Naive thymus-derived CD8-positive, alpha-beta T cell (primary cell): Measurements from ENCODE around the gene NDNF. TPM values are rescaled to one million over a fixed set of nuclear protein-coding genes. Genes with fewer than 3 reads are reported as not detected.

Experiments used
- ATAC-seq, 2 donors: fragments of 150-1000 bp; cut with Tn5 transposase in 1 of 2; sonication (Bioruptor Pico), chemical (Tn5 transposase) in 1 of 2; 1 replicate in 1 of 2; 2 replicates in 1 of 2; pipeline ENCODE4 v1.10.0; 2021; ENCODE audit warnings: mild to moderate bottlenecking in 2 of 2, moderate library complexity in 2 of 2
- POLR2A ChIA-PET: fragments of 350-600 bp; sonication (Branson Sonifier 250); formaldehyde crosslinking; loops from one replicate; lab custom pipeline; 2021; ENCODE audit warnings: antibody characterized with exemption; lab: Charles Lee
- DNase-seq, 10 donors: peaks; one replicate each; pipeline versions ENCODE4 v3.0.0 to v3.0.0-alpha.2; 2020 to 2022
- H3K27ac Mint-ChIP-seq, 10 donors: one replicate each; pipeline ENCODE4 v1.8.0; 2020 to 2022; ENCODE audit warnings: mild to moderate bottlenecking in 10 of 10, mixed read lengths in 10 of 10, moderate library complexity in 4 of 10, inconsistent platforms in 1 of 10
- H3K27me3 Mint-ChIP-seq, 5 donors: one replicate each; pipeline ENCODE4 v1.8.0; 2021 to 2022; ENCODE audit warnings: mixed read lengths in 5 of 5
- H3K36me3 Mint-ChIP-seq, 3 donors: one replicate each; pipeline ENCODE4 v1.8.0; 2020 to 2022; ENCODE audit warnings: mixed read lengths in 3 of 3, mild to moderate bottlenecking in 2 of 3, inconsistent platforms in 1 of 3
- H3K4me1 Mint-ChIP-seq, 4 donors: one replicate each; pipeline ENCODE4 v1.8.0; 2021 to 2022; ENCODE audit warnings: mixed read lengths in 4 of 4
- H3K4me3 Mint-ChIP-seq, 10 donors: one replicate each; pipeline ENCODE4 v1.8.0; 2020 to 2022; ENCODE audit warnings: mild to moderate bottlenecking in 10 of 10, mixed read lengths in 10 of 10, moderate library complexity in 6 of 10, inconsistent platforms in 1 of 10
- H3K9me3 Mint-ChIP-seq, 9 donors: one replicate each; pipeline ENCODE4 v1.8.0; 2020 to 2022; ENCODE audit warnings: mixed read lengths in 9 of 9, mild to moderate bottlenecking in 3 of 9, inconsistent platforms in 1 of 9, moderate library complexity in 1 of 9
- polyA plus RNA-seq, 3 donors: library from polyadenylated mRNA; unstranded; fragments of 300-500 nt; fragmentation: Illumina TruSeq; gene quantifications; one replicate each; pipeline ENCODE4 v1.2.3, GENCODE V29; 2021
- total RNA-seq, 8 experiments: library from RNA in 2 of 8; stranded (reverse) in 2 of 8; gene quantifications; one replicate each; pipeline ENCODE4 v1.2.3 and lab custom pipeline; 2021 to 2026

Gene NDNF
- total RNA-seq (not detected), polyA plus RNA-seq (not detected), total RNA-seq (lab: John Stamatoyannopoulos, UW) (0 to 0.67 (median 0.07) reads per million in 6 experiments)

GRCh38 chr4:121072224-121073003, at the start of gene NDNF:
Gene NDNF, minus strand, starts transcription at chr4:121072535. Its CDS starts 26,698 bp downstream, at chr4:121045837.
- H3K4me1 Mint-ChIP-seq: peaks cover 15 to 31% (median 23%) of the 10 kb centered on the region in 4 donors
- H3K9me3 Mint-ChIP-seq: peaks cover 0 to 2% (median 0%) of the 10 kb centered on the region in 9 donors
- peak within 1 kb of the TSS in 6 of 10 donors; percentile 40 to 83 (median 64) for H3K27ac Mint-ChIP-seq
- peak in 9 of 10 donors; percentile 11 to 69 (median 46) for DNase-seq
- H3K4me3 Mint-ChIP-seq: peak within 1 kb of the TSS; percentile 83 to 94 (median 89)
- POLR2A ChIA-PET: interaction anchor here (0.6 to 0.7 kb wide), 2 partner anchors 120 to 367 kb away, joined by 3 read pairs; no protein-coding TSS in a partner anchor
- no peaks in the 10 kb centered on the region for H3K36me3 Mint-ChIP-seq
- peak; percentile 66 to 67 for ATAC-seq
- peaks cover 6 to 66% (median 29%) of the 10 kb centered on the region in 5 donors for H3K27me3 Mint-ChIP-seq

DNA sequence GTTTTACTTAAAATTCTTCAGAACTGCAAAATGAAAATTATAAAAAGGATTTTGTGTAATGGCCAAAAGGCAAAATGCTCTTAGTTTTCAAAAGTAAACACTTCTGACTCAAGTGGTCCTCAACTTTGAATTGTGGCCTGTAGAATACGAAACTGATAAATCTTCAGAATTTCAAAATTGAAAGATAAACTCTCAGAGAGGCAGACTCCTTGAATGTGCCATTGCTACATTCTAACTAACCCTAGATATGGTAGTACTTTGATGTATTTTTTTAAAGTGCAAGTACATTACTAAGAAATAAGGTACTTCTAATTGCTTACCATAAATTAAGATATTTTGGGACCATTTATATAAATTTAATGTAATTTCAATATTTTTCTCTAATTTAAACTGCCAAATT, 47.4 kb upstream of the NDNF start:
- Mint-ChIP-seq H3K9me3 (no peaks in the 10 kb centered on the region), H3K4me1 (peaks cover 4 to 24% (median 15%) of the 10 kb centered on the region in 4 donors), H3K4me3 (no peak overlapping the region), H3K27me3 (no peaks in the 10 kb centered on the region), H3K27ac (no peak overlapping the region), H3K36me3 (no peaks in the 10 kb centered on the region)
- DNase-seq (no peak), ATAC-seq (no peak)
- POLR2A ChIA-PET: no interaction called here

DNA sequence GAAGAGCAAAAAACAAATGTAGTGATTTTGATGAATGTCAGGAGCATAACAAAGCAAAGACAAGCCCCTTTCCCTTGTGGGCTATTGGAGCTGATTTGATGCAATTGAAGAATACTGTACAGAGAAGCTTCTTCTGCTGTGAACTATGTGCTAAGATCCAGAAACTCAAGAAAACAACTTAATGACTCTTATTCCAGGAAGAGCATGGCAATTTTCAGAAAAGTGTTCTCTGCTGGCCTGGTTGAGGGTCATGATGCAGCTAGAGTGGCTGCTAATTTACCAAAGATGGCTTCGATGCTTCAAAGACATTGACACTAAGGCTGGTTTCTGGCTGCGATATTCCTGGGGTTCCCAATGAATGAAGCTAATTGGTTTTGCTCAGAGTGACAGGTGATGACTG, 46.0 kb upstream of the NDNF start:
- Mint-ChIP-seq H3K27ac (peak overlapping the region in 3 of 10 donors; percentile 29 to 66 (median 65)), H3K27me3 (no peaks in the 10 kb centered on the region), H3K4me1 (peaks cover 7 to 24% (median 20%) of the 10 kb centered on the region in 4 donors), H3K36me3 (no peaks in the 10 kb centered on the region), H3K4me3 (peak overlapping the region in 1 of 10 donors; percentile 3), H3K9me3 (no peaks in the 10 kb centered on the region)
- ATAC-seq (no peak), DNase-seq (no peak)
- POLR2A ChIA-PET: no interaction called here

DNA sequence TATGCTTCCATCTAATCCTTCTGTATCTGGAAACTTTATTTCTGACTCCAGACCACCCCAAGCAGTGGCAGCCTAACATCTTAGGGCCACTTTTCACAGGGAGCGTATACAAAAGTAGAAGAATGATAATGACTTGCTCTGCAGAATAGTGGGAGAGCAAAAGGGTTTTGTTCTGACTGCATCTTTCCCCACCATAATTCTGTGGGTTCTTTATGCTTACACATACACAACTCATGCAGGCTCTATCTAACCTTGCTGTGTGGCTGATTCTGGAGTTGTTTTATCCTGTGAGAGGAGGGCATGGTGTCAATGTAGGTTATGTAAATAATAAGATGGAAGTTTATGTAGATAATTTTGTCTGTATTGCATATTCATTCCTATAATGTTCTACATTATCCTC, 42.4 kb upstream of the NDNF start:
- Mint-ChIP-seq H3K27me3 (no peaks in the 10 kb centered on the region), H3K27ac (no peak overlapping the region), H3K4me1 (peaks cover 8 to 24% (median 21%) of the 10 kb centered on the region in 4 donors), H3K4me3 (no peak overlapping the region), H3K36me3 (no peaks in the 10 kb centered on the region), H3K9me3 (no peaks in the 10 kb centered on the region)
- POLR2A ChIA-PET: no interaction called here
- ATAC-seq (no peak), DNase-seq (no peak)

DNA sequence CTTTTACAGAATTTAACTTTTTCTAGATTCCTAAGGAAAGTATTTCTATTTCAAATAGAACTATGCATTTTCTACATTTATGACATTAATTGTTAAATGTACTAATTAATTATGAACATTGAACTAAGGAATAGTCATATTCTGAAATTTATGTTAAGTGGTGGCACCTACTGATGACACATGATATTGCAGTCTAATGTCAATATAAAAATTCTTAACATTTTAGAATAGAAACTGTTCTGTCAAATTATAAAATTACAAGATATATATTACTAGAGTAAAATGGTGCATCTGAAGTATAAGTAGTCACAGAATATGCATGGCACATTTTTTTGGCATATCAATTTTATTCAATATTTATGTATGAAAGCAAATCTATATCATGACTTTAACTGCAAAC, 40.2 kb upstream of the NDNF start:
- Mint-ChIP-seq H3K27ac (no peak overlapping the region), H3K9me3 (no peaks in the 10 kb centered on the region)
- POLR2A ChIA-PET: no interaction called here

GRCh38 chr4:121108557-121108956, 36.2 kb upstream of the NDNF start:
- peaks cover 5 to 16% (median 11%) of the 10 kb centered on the region in 4 donors for H3K4me1 Mint-ChIP-seq
- POLR2A ChIA-PET: interaction anchor here (1.3 kb wide), 1 partner anchor 83 kb away, joined by 3 read pairs; no protein-coding TSS in a partner anchor
- no peak overlapping the region for H3K4me3 Mint-ChIP-seq
- no peaks in the 10 kb centered on the region for H3K36me3 Mint-ChIP-seq
- peaks cover 0 to 10% (median 0%) of the 10 kb centered on the region in 9 donors for H3K9me3 Mint-ChIP-seq
- peaks cover 0 to 2% (median 0%) of the 10 kb centered on the region in 5 donors for H3K27me3 Mint-ChIP-seq
- H3K27ac Mint-ChIP-seq: peak overlapping the region in 1 of 10 donors; percentile 41
- ATAC-seq (peak in 1 of 2 donors; percentile 25), DNase-seq (no peak)

More for the DNA sequence above, 40.2 kb upstream of the NDNF start:
- peaks cover 9 to 22% (median 15%) of the 10 kb centered on the region in 4 donors for H3K4me1 Mint-ChIP-seq
- no peaks in the 10 kb centered on the region for H3K27me3 Mint-ChIP-seq
- H3K4me3 Mint-ChIP-seq: no peak overlapping the region
- ATAC-seq (no peak), DNase-seq (peak in 1 of 10 donors; percentile 8)
- no peaks in the 10 kb centered on the region for H3K36me3 Mint-ChIP-seq

- Mint-ChIP-seq H3K36me3 (no peaks in the 10 kb centered on the region), H3K27ac (no peak overlapping the region), H3K4me1 (peaks cover 2 to 15% (median 11%) of the 10 kb centered on the region in 4 donors), H3K27me3 (peaks cover 0 to 2% (median 0%) of the 10 kb centered on the region in 5 donors), H3K9me3 (peaks cover 0 to 10% (median 0%) of the 10 kb centered on the region in 9 donors), H3K4me3 (no peak overlapping the region)
- DNase-seq (no peak), ATAC-seq (no peak)
- POLR2A ChIA-PET: interaction anchor here (1.3 kb wide), 1 partner anchor 85 kb away, joined by 3 read pairs; no protein-coding TSS in a partner anchor
Measured at GRCh38 chr4:121107507-121107906, 35.2 kb upstream of the NDNF start.

- POLR2A ChIA-PET: no interaction called here
- no peaks in the 10 kb centered on the region for H3K27me3 Mint-ChIP-seq
- no peak overlapping the region for H3K27ac Mint-ChIP-seq
- H3K9me3 Mint-ChIP-seq: peaks cover 0 to 3% (median 0%) of the 10 kb centered on the region in 9 donors
- DNase-seq (no peak), ATAC-seq (no peak)
- no peaks in the 10 kb centered on the region for H3K4me1 Mint-ChIP-seq
- no peak overlapping the region for H3K4me3 Mint-ChIP-seq
- H3K36me3 Mint-ChIP-seq: no peaks in the 10 kb centered on the region
Measured at GRCh38 chr4:121100093-121100775, 27.9 kb upstream of the NDNF start.

GRCh38 chr4:121098266-121098665, 25.9 kb upstream of the NDNF start:
- Mint-ChIP-seq H3K4me3 (no peak overlapping the region), H3K4me1 (no peaks in the 10 kb centered on the region), H3K9me3 (no peaks in the 10 kb centered on the region), H3K27me3 (no peaks in the 10 kb centered on the region), H3K27ac (peak overlapping the region in 2 of 10 donors; percentile 3 to 38), H3K36me3 (no peaks in the 10 kb centered on the region)
- DNase-seq: no peak
- POLR2A ChIA-PET: no interaction called here
- no peak for ATAC-seq

DNA sequence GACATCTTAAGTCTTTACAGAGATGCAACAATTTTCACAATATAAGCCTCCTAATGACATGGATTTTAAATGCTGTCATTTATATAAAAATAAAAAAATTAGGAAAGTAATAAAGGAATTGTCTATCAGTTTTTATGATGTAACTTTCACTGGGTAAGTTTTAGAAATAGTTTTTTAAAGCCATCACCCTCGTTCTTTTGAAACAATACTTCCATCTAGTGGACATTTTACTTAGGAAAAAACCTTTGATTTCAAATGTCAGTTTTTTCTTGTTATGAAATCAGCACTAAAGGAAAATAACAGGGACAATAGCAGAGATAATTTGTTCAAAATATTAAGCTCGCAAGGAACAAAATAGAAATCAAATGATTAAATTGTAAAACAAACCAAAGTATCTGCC, 24.3 kb upstream of the NDNF start:
- Mint-ChIP-seq H3K27me3 (no peaks in the 10 kb centered on the region), H3K4me1 (no peaks in the 10 kb centered on the region), H3K9me3 (no peaks in the 10 kb centered on the region), H3K27ac (no peak overlapping the region), H3K4me3 (no peak overlapping the region), H3K36me3 (no peaks in the 10 kb centered on the region)
- POLR2A ChIA-PET: no interaction called here
- no peak for ATAC-seq
- DNase-seq: peak in 3 of 10 donors; percentile 41 to 54 (median 51)

GRCh38 chr4:121096191-121096590, 23.9 kb upstream of the NDNF start:
- Mint-ChIP-seq H3K27me3 (no peaks in the 10 kb centered on the region), H3K9me3 (no peaks in the 10 kb centered on the region), H3K36me3 (no peaks in the 10 kb centered on the region), H3K4me3 (no peak overlapping the region), H3K4me1 (no peaks in the 10 kb centered on the region), H3K27ac (no peak overlapping the region)
- POLR2A ChIA-PET: no interaction called here
- ATAC-seq (no peak), DNase-seq (no peak)

- ATAC-seq: no peak
- H3K27me3 Mint-ChIP-seq: no peaks in the 10 kb centered on the region
- POLR2A ChIA-PET: no interaction called here
- DNase-seq: no peak
- no peak overlapping the region for H3K4me3 Mint-ChIP-seq
- H3K9me3 Mint-ChIP-seq: no peaks in the 10 kb centered on the region
- H3K36me3 Mint-ChIP-seq: no peaks in the 10 kb centered on the region
- no peaks in the 10 kb centered on the region for H3K4me1 Mint-ChIP-seq
- no peak overlapping the region for H3K27ac Mint-ChIP-seq
Measured at GRCh38 chr4:121094297-121094966, 22.1 kb upstream of the NDNF start.
